Neural cell (in vitro differentiated cells): ENCODE results near the gene KIFC1. TPM values are rescaled to one million over a fixed set of nuclear protein-coding genes. Genes with fewer than 3 reads are reported as not detected.
"Not testable (repeated sequence)": the region's sequence is repeated elsewhere in the genome, so short reads cannot be mapped to it uniquely, and the experiment has no call there.

ENCODE experiments used
- H2AFZ ChIP-seq: fragments of 200-600, 300-800 bp; sonication (generic), shearing (Covaris generic); 2 replicates; pipeline ENCODE4 v1.6.0; 2014; ENCODE audit warnings: low read depth, mild to moderate bottlenecking, antibody characterized with exemption, low read length, moderate library complexity
- H3F3A ChIP-seq: fragments of 200-600 bp; shearing (Covaris generic); 2 replicates; pipeline ENCODE4 v1.6.1; 2016; ENCODE audit warnings: mild to moderate bottlenecking, moderate library complexity, mixed read lengths, antibody characterized with exemption, low read length; ENCODE audit not compliant: insufficient read depth, poor library complexity, severe bottlenecking
- H3K27ac ChIP-seq: fragments of 200-600, 300-800 bp; sonication (generic), shearing (Covaris generic); 2 replicates; pipeline ENCODE4 v1.5.1; 2014; ENCODE audit warnings: mild to moderate bottlenecking, low read length, moderate library complexity
- H3K27me3 ChIP-seq: fragments of 300-800, 200-600 bp; sonication (generic), shearing (Covaris generic); 2 replicates; pipeline ENCODE4 v1.6.0; 2014; ENCODE audit warnings: mild to moderate bottlenecking, low read depth, low read length, moderate library complexity; ENCODE audit not compliant: insufficient read depth
- H3K36me3 ChIP-seq: fragments of 300-800, 200-600 bp; sonication (generic), shearing (Covaris generic); 2 replicates; pipeline ENCODE4 v1.5.1; 2014; ENCODE audit warnings: mild to moderate bottlenecking, antibody characterized with exemption, low read length, moderate library complexity; ENCODE audit not compliant: insufficient read depth
- H3K4me2 ChIP-seq: fragments of 300-800, 200-600 bp; sonication (generic), shearing (Covaris generic); 2 replicates; pipeline ENCODE4 v1.6.0; 2014; ENCODE audit warnings: mild to moderate bottlenecking, low read length
- H3K4me3 ChIP-seq: fragments of 300-800, 200-600 bp; sonication (generic), shearing (Covaris generic); 2 replicates; pipeline ENCODE4 v1.5.1; 2014; ENCODE audit warnings: mild to moderate bottlenecking, low read length, moderate library complexity
- H3K79me2 ChIP-seq: fragments of 200-600 bp; shearing (Covaris generic); replicated peaks from 2 replicates; pipeline ENCODE4 v1.6.0; 2014; ENCODE audit warnings: mild to moderate bottlenecking, low read length, moderate library complexity; ENCODE audit not compliant: insufficient read depth
- H3K9ac ChIP-seq: fragments of 300-800, 200-600 bp; sonication (generic), shearing (Covaris generic); 2 replicates; pipeline ENCODE4 v1.6.1; 2016; ENCODE audit warnings: mild to moderate bottlenecking, low read length, mixed read lengths
- H3K9me2 ChIP-seq: fragments of 200-600 bp; shearing (Covaris generic); 2 replicates; pipeline ENCODE4 v1.6.1; 2016; ENCODE audit warnings: mild to moderate bottlenecking, low read length, mixed read lengths; ENCODE audit not compliant: insufficient read depth
- H3K9me3 ChIP-seq: fragments of 200-600, 300-800 bp; sonication (generic), shearing (Covaris generic); 2 replicates; pipeline ENCODE4 v1.6.1; 2016; ENCODE audit warnings: mild to moderate bottlenecking, mixed run types, low read length, moderate library complexity, mixed read lengths
- H4K20me1 ChIP-seq: fragments of 200-600 bp; shearing (Covaris generic); 2 replicates; pipeline ENCODE4 v1.6.1; 2016; ENCODE audit warnings: mild to moderate bottlenecking, mixed run types; ENCODE audit not compliant: insufficient read depth
- EP300 ChIP-seq: fragments of 450-650 bp; conservative IDR thresholded peaks from 2 replicates; pipeline ENCODE4 v1.6.1; 2014; ENCODE audit warnings: antibody characterized with exemption, mild to moderate bottlenecking, moderate library complexity; ENCODE audit not compliant: poor library complexity, severe bottlenecking
- EZH2 ChIP-seq: fragments of 200-600, 300-800 bp; shearing (Covaris generic), sonication (generic); IDR thresholded peaks from 2 replicates; pipeline ENCODE4 v1.6.1; 2014; ENCODE audit warnings: antibody characterized with exemption, low read length, borderline replicate concordance, mild to moderate bottlenecking; ENCODE audit not compliant: insufficient read depth, poor library complexity, severe bottlenecking
- MXI1 ChIP-seq: fragments of 450-650 bp; conservative IDR thresholded peaks from 2 replicates; pipeline ENCODE4 v1.6.1; 2014; ENCODE audit warnings: antibody characterized with exemption, mild to moderate bottlenecking; ENCODE audit not compliant: poor library complexity, severe bottlenecking
- POLR2AphosphoS5 ChIP-seq: IDR thresholded peaks from 2 replicates; pipeline ENCODE4 v1.6.1; 2012
- RAD21 ChIP-seq: fragments of 450-650 bp; conservative IDR thresholded peaks from 2 replicates; pipeline ENCODE4 v1.6.1; 2014; ENCODE audit warnings: antibody characterized with exemption, mild to moderate bottlenecking, moderate library complexity
- SMC3 ChIP-seq: fragments of 450-650 bp; conservative IDR thresholded peaks from 2 replicates; pipeline ENCODE4 v1.6.1; 2014; ENCODE audit warnings: antibody characterized with exemption, mild to moderate bottlenecking, moderate library complexity; ENCODE audit not compliant: poor library complexity
- TAF1 ChIP-seq: IDR thresholded peaks from 2 replicates; pipeline ENCODE4 v1.6.1; 2012; ENCODE audit warnings: low read depth
- polyA plus RNA-seq: library from polyadenylated mRNA; depleted of rRNA; stranded (reverse); fragments of >200 nt; gene quantifications from 2 replicates; pipeline ENCODE4 v1.2.3, GENCODE V29; 2014
- TF ChIP-seq, protein P1 (sequence below): IDR thresholded peaks from 2 replicates; pipeline ENCODE4 v1.6.1; 2012; ENCODE audit warnings: borderline replicate concordance
- TF ChIP-seq, protein P2 (sequence below): fragments of 450-650 bp; IDR thresholded peaks from 2 replicates; pipeline ENCODE4 v1.5.1; 2014; ENCODE audit warnings: antibody characterized with exemption, mild to moderate bottlenecking, moderate library complexity; ENCODE audit not compliant: poor library complexity, severe bottlenecking

KIFC1 gene
- polyA plus RNA-seq, 1 donor from 2014 or later = 0.52 TPM

DNA sequence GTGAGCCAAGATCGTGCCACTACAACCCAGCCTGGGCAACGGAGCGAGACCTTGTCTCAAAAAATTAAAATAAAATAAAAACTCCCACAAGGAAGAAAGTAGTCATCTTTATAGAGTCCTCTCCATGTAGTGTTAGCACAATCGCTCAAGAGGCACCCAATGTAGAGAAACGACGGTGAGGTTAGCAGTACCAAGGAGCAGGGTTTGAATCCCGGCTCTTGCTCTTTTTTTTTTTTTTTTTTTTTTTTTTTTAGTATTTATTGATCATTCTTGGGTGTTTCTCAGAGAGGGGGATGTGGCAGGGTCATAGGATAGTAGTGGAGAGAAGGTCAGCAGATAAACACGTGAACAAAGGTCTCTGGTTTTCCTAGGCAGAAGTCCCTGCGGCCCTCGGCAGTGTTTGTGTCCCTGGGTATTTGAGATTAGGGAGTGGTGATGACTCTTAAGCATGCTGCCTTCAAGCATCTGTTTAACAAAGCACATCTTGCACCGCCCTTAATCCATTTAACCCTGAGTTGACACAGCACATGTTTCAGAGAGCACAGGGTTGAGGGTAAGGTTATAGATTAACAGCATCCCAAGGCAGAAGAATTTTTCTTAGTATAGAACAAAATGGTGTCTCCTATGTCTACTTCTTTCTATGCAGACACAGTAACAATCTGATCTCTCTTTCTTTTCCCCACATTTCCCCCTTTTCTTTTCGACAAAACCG lies 34.3 kb upstream of the KIFC1 start:
- H3K4me2 ChIP-seq, H3K9me3 ChIP-seq, H2AFZ ChIP-seq, H3K36me3 ChIP-seq, H3K27ac ChIP-seq, H3K9me2 ChIP-seq, H3F3A ChIP-seq, H4K20me1 ChIP-seq, H3K9ac ChIP-seq, H3K27me3 ChIP-seq, H3K4me3 ChIP-seq, H3K79me2 ChIP-seq: not testable (repeated sequence)

DNA sequence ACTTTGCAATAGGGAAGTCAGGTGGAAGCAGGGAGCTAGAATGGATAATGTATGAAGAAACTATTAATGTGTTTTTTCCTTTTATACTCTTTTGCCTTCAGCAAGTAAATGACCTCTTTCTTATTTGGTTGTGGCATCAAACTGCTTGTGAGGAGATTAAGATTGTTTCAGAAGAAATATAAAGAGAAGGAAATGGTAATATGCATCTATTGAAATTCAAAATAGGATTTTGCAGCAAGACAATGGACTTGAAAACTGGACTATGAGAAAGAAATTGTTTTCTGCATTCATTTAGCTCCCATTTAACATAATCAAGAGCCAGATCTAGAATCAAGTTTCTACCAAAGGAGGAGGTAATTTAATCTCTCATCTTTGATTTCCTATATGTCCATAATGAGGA lies 32.3 kb upstream of the KIFC1 start:
- H3K27ac ChIP-seq = no peak overlapping the region
- no peaks in the 10 kb centered on the region for H3K9me3 ChIP-seq
- H3F3A ChIP-seq = no peaks in the 10 kb centered on the region
- TF ChIP-seq, protein P1, sequence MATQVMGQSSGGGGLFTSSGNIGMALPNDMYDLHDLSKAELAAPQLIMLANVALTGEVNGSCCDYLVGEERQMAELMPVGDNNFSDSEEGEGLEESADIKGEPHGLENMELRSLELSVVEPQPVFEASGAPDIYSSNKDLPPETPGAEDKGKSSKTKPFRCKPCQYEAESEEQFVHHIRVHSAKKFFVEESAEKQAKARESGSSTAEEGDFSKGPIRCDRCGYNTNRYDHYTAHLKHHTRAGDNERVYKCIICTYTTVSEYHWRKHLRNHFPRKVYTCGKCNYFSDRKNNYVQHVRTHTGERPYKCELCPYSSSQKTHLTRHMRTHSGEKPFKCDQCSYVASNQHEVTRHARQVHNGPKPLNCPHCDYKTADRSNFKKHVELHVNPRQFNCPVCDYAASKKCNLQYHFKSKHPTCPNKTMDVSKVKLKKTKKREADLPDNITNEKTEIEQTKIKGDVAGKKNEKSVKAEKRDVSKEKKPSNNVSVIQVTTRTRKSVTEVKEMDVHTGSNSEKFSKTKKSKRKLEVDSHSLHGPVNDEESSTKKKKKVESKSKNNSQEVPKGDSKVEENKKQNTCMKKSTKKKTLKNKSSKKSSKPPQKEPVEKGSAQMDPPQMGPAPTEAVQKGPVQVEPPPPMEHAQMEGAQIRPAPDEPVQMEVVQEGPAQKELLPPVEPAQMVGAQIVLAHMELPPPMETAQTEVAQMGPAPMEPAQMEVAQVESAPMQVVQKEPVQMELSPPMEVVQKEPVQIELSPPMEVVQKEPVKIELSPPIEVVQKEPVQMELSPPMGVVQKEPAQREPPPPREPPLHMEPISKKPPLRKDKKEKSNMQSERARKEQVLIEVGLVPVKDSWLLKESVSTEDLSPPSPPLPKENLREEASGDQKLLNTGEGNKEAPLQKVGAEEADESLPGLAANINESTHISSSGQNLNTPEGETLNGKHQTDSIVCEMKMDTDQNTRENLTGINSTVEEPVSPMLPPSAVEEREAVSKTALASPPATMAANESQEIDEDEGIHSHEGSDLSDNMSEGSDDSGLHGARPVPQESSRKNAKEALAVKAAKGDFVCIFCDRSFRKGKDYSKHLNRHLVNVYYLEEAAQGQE = no peak
- TF ChIP-seq, protein P2, sequence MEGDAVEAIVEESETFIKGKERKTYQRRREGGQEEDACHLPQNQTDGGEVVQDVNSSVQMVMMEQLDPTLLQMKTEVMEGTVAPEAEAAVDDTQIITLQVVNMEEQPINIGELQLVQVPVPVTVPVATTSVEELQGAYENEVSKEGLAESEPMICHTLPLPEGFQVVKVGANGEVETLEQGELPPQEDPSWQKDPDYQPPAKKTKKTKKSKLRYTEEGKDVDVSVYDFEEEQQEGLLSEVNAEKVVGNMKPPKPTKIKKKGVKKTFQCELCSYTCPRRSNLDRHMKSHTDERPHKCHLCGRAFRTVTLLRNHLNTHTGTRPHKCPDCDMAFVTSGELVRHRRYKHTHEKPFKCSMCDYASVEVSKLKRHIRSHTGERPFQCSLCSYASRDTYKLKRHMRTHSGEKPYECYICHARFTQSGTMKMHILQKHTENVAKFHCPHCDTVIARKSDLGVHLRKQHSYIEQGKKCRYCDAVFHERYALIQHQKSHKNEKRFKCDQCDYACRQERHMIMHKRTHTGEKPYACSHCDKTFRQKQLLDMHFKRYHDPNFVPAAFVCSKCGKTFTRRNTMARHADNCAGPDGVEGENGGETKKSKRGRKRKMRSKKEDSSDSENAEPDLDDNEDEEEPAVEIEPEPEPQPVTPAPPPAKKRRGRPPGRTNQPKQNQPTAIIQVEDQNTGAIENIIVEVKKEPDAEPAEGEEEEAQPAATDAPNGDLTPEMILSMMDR = no peak
- no peak for TF ChIP-seq EP300
- no peak for TF ChIP-seq TAF1
- no peak for TF ChIP-seq SMC3
- TF ChIP-seq RAD21 = no peak
- TF ChIP-seq EZH2 = no peak
- TF ChIP-seq MXI1 = no peak
- TF ChIP-seq POLR2AphosphoS5 = no peak
- H3K9ac ChIP-seq = no peak overlapping the region
- H3K27me3 ChIP-seq = no peaks in the 10 kb centered on the region
- H2AFZ ChIP-seq = no peak overlapping the region
- no peaks in the 10 kb centered on the region for H3K9me2 ChIP-seq
- H3K4me2 ChIP-seq = no peak overlapping the region
- H3K79me2 ChIP-seq = no peaks in the 10 kb centered on the region
- no peak overlapping the region for H3K4me3 ChIP-seq
- H4K20me1 ChIP-seq = no peaks in the 10 kb centered on the region
- H3K36me3 ChIP-seq = no peaks in the 10 kb centered on the region

DNA sequence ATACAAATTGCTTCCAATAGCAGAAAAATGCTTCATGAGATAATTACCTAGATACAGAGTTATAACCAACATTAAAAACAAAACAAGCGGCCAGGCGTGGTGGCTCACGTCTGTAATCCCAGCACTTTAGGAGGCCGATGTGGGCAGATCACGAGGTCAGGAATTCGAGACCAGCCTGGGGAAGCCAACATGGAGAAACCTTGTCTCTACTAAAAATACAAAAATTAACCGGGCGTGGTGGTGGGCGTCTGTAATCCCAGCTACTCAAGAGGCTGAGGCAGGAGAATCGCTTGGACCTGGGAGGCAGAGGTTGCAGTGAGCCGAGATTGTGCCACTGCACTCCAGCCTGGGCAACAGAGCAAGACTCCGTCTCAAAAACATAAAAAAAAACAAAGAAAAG lies 28.1 kb upstream of the KIFC1 start:
- not testable (repeated sequence) for H3K27ac ChIP-seq, H4K20me1 ChIP-seq, H3K9me2 ChIP-seq, H3K27me3 ChIP-seq, H3F3A ChIP-seq, H2AFZ ChIP-seq, H3K36me3 ChIP-seq, H3K4me3 ChIP-seq, H3K9me3 ChIP-seq, H3K79me2 ChIP-seq, H3K4me2 ChIP-seq, H3K9ac ChIP-seq

DNA sequence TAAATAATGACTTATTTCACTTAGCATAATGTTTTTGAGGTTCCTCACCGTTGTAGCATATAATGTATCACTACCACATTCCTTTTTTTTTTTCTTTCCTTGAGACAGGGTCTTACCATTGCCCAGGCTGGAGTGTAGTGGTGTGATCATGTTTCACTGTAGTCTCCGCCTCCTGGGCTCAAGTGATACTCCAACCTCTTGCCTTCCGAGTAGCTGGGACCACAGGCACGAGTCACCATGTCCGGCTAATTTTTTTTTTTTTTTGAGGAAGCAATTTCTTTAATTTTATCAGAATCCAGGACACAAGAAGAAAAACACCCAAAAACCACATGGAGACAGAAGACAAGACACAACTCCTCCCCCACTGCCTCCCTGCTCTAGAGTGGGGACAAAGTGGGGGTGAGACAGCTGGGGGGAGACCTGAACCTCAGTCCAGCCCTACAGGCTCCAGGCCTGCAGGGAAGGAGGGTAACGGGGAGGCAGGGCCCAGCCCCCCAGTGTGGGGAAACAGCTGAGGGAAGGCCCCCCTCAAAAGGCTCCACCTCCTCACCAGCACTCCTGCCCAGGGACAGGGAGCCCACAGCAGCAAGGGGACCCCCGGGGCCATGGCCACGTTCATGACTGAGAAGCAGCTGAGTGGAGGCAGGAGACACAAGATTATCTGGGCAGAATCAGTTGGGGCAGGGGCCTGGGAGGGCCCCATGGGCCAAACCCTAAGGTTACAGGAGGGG lies 27.0 kb upstream of the KIFC1 start:
- H3K4me3 ChIP-seq, H3K36me3 ChIP-seq, H3K9me3 ChIP-seq, H3K27ac ChIP-seq, H3F3A ChIP-seq, H2AFZ ChIP-seq, H3K79me2 ChIP-seq, H3K4me2 ChIP-seq, H3K9me2 ChIP-seq, H4K20me1 ChIP-seq, H3K9ac ChIP-seq, H3K27me3 ChIP-seq: not testable (repeated sequence)
